Measurements from ENCODE around the gene CDC42EP4.

GRCh38 chr17:73307130-73307529 lies 4.7 kb downstream of the CDC42EP4 start:
- TF ChIP-seq CTCF (conservative IDR thresholded peaks at IDR 0.05; ENCODE audit: low read length) (no peak), EZH2phosphoT487 (IDR thresholded peaks at IDR 0.05; ENCODE audit: borderline replicate concordance) (no peak)

Measured in Loucy (cell line).